ENCODE data around the gene PHOSPHO1.

GRCh38 chr17:49260011-49260816, 29.6 kb upstream of the PHOSPHO1 start:
- no peak for TF ChIP-seq CTCF (conservative IDR thresholded peaks at IDR 0.05; ENCODE audit: low read depth, low read length)
- no peak for TF ChIP-seq EZH2 (IDR thresholded peaks at IDR 0.05; ENCODE audit: low read length, unreplicated experiment)
- no peak for TF ChIP-seq EZH2phosphoT487 (IDR thresholded peaks at IDR 0.05; ENCODE audit: borderline replicate concordance, low read length)

Data from PC-3 (cell line).